Loucy (cell line): ENCODE results near the gene ADCY7.

Experiments used
- CTCF ChIP-seq: fragments of 200-600 bp; sonication (generic); conservative IDR thresholded peaks from 2 replicates; pipeline ENCODE4 v1.5.1; 2014; ENCODE audit warnings: mild to moderate bottlenecking, antibody characterized with exemption, low read length
- EZH2phosphoT487 ChIP-seq: fragments of 200-600 bp; IDR thresholded peaks from 2 replicates; pipeline ENCODE4 v1.6.1; 2018; ENCODE audit warnings: antibody characterized with exemption, mild to moderate bottlenecking, moderate library complexity, borderline replicate concordance

- TF ChIP-seq CTCF (no peak), EZH2phosphoT487 (no peak)
Observed at GRCh38 chr16:50331570-50331969, 65.2 kb downstream of the ADCY7 start.
